Trophoblast cell (in vitro differentiated cells and primary cell): ENCODE data around the gene PSMB11.

Experiments used
- DNase-seq, 2 donors: peaks; one replicate each; pipeline ENCODE4 v3.0.0-alpha.2; 2016
- H2AFZ ChIP-seq: 2 replicates; pipeline ENCODE4 v1.6.1; 2013; ENCODE audit warnings: low read length, moderate library complexity, mild to moderate bottlenecking; ENCODE audit not compliant: insufficient read depth, poor library complexity
- H2AK5ac ChIP-seq: 2 replicates; pipeline ENCODE4 v1.6.1; 2013; ENCODE audit warnings: mild to moderate bottlenecking, low read length
- H2BK120ac ChIP-seq: 2 replicates; pipeline ENCODE4 v1.6.1; 2013; ENCODE audit warnings: low read length, mild to moderate bottlenecking, moderate library complexity; ENCODE audit not compliant: insufficient read depth, poor library complexity
- H2BK12ac ChIP-seq: 2 replicates; pipeline ENCODE4 v1.6.1; 2013; ENCODE audit warnings: mild to moderate bottlenecking, low read length, moderate library complexity
- H2BK5ac ChIP-seq: 2 replicates; pipeline ENCODE4 v1.6.1; 2013; ENCODE audit warnings: low read length, low read depth, moderate library complexity, mild to moderate bottlenecking; ENCODE audit not compliant: poor library complexity
- H3K14ac ChIP-seq: 2 replicates; pipeline ENCODE4 v1.6.1; 2013; ENCODE audit warnings: mild to moderate bottlenecking, low read length
- H3K18ac ChIP-seq: 2 replicates; pipeline ENCODE4 v1.6.1; 2013; ENCODE audit warnings: mild to moderate bottlenecking, low read length
- H3K23ac ChIP-seq: 2 replicates; pipeline ENCODE4 v1.6.1; 2013; ENCODE audit warnings: low read length
- H3K27ac ChIP-seq: 2 replicates; pipeline ENCODE4 v1.5.1; 2013; ENCODE audit warnings: low read depth, mild to moderate bottlenecking, inconsistent platforms, low read length, moderate library complexity
- H3K27me3 ChIP-seq: 2 replicates; pipeline ENCODE4 v1.6.1; 2013; ENCODE audit warnings: inconsistent platforms, mild to moderate bottlenecking, low read length, moderate library complexity; ENCODE audit not compliant: insufficient read depth
- H3K36me3 ChIP-seq, 2 experiments: 1 replicate in 1 of 2; 2 replicates in 1 of 2; pipeline ENCODE4 v1.6.1; 2013; ENCODE audit warnings: low read length in 2 of 2, mild to moderate bottlenecking in 2 of 2, moderate library complexity in 1 of 2; ENCODE audit not compliant: insufficient read depth in 2 of 2, control insufficient read depth in 1 of 2
- H3K4ac ChIP-seq: 2 replicates; pipeline ENCODE4 v1.6.1; 2013; ENCODE audit warnings: low read depth, mild to moderate bottlenecking, low read length, moderate library complexity
- H3K4me1 ChIP-seq, 2 experiments: 1 replicate in 1 of 2; 2 replicates in 1 of 2; pipeline ENCODE4 v1.6.1; 2013; ENCODE audit warnings: low read length in 2 of 2, mild to moderate bottlenecking in 2 of 2, moderate library complexity in 1 of 2; ENCODE audit not compliant: insufficient read depth in 2 of 2, control insufficient read depth in 1 of 2
- H3K4me2 ChIP-seq: 2 replicates; pipeline ENCODE4 v1.6.1; 2013; ENCODE audit warnings: inconsistent platforms, mild to moderate bottlenecking, low read length, moderate library complexity
- H3K4me3 ChIP-seq: 2 replicates; pipeline ENCODE4 v1.5.1; 2013; ENCODE audit warnings: mild to moderate bottlenecking, low read depth, low read length, inconsistent platforms
- H3K79me1 ChIP-seq: one replicate; pipeline ENCODE4 v1.6.1; 2013; ENCODE audit warnings: low read length
- H3K79me2 ChIP-seq: 2 replicates; pipeline ENCODE4 v1.6.1; 2013; ENCODE audit warnings: low read length, mild to moderate bottlenecking; ENCODE audit not compliant: control insufficient read depth, insufficient read depth, poor library complexity
- H3K9ac ChIP-seq: 2 replicates; pipeline ENCODE4 v1.6.1; 2013; ENCODE audit warnings: mild to moderate bottlenecking, low read length
- H3K9me3 ChIP-seq: 2 replicates; pipeline ENCODE4 v1.6.1; 2013; ENCODE audit warnings: low read depth, mild to moderate bottlenecking, control low read depth, inconsistent platforms, low read length; ENCODE audit not compliant: insufficient read depth
- H4K12ac ChIP-seq: 2 replicates; pipeline ENCODE4 v1.6.1; 2013; ENCODE audit warnings: low read depth, mild to moderate bottlenecking, low read length, moderate library complexity
- H4K8ac ChIP-seq: 2 replicates; pipeline ENCODE4 v1.6.1; 2013; ENCODE audit warnings: low read depth, mild to moderate bottlenecking, low read length, moderate library complexity
- H4K91ac ChIP-seq: one replicate; pipeline ENCODE4 v1.6.1; 2013; ENCODE audit warnings: low read depth, mild to moderate bottlenecking, low read length, moderate library complexity
- WGBS: extraction: QIAGEN DNeasy Blood & Tissue Kit; methylation state at CpG from one replicate; pipeline ENCODE4 v1.1.7; 2013; ENCODE audit warnings: missing lambda C conversion rate; ENCODE audit not compliant: insufficient read length, insufficient coverage; ENCODE audit errors: extremely low coverage; 5-methylcytosine and 5-hydroxymethylcytosine counted together

PSMB11 gene

DNA sequence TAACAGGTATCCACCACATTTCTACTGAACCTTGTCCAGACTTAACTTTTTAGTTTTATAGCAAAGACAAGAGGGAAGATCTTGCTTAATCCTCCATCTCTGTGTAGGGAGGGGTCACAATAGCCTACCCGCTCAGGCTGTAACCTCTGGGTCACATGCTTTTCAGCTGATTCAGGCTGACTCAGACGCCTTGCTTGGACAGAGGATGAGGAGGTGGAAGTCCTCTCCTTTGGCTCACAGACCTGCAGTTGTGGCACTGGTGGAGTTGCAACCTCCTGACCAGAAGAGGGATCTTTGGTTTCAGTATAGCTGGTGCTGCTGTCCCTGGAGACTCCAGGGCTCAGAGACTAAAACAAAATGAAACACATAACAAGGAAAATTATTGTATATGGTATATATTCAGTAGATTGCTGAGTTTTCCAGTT lies 36.7 kb downstream of the PSMB11 start:
- Histone ChIP-seq H2AFZ (no peak overlapping the region), H2BK12ac (no peak overlapping the region), H3K4me2 (no peak overlapping the region), H3K79me2 (no peaks in the 10 kb centered on the region), H3K4me3 (no peak overlapping the region), H4K91ac (no peak overlapping the region), H3K9me3 (no peaks in the 10 kb centered on the region), H3K4ac (no peak overlapping the region), H3K79me1 (peaks cover 8% of the 10 kb centered on the region), H3K18ac (no peak overlapping the region), H3K36me3 (peaks cover 21 to 46% of the 10 kb centered on the region in 2 experiments), H3K27me3 (no peaks in the 10 kb centered on the region), H2BK5ac (peak overlapping the region; percentile 18), H4K8ac (no peak overlapping the region), H3K27ac (peak overlapping the region; percentile 70), H3K9ac (no peak overlapping the region), H2AK5ac (no peak overlapping the region), H2BK120ac (no peak overlapping the region), H4K12ac (no peak overlapping the region), H3K4me1 (peaks cover 18% of the 10 kb centered on the region in 2 experiments), H3K14ac (no peak overlapping the region), H3K23ac (no peak overlapping the region)
- DNase-seq = peak; percentile 95 to 98
- WGBS = no CpG with 5 or more reads among the region's 2 CpGs

GRCh38 chr14:23079716-23080115 lies 37.7 kb downstream of the PSMB11 start:
- H3K9ac ChIP-seq = peak overlapping the region; percentile 43
- H2BK5ac ChIP-seq = peak overlapping the region; percentile 22
- H4K12ac ChIP-seq = no peak overlapping the region
- H3K14ac ChIP-seq = no peak overlapping the region
- H4K8ac ChIP-seq = no peak overlapping the region
- no peaks in the 10 kb centered on the region for H3K9me3 ChIP-seq
- H3K36me3 ChIP-seq = peaks cover 28 to 47% of the 10 kb centered on the region in 2 experiments
- H3K18ac ChIP-seq = no peak overlapping the region
- DNase-seq = peak in 1 of 2 donors; percentile 32
- H3K79me2 ChIP-seq = no peaks in the 10 kb centered on the region
- H2BK120ac ChIP-seq = no peak overlapping the region
- no peak overlapping the region for H2AK5ac ChIP-seq
- no CpG with 5 or more reads among the region's 2 CpGs for WGBS
- H3K4me3 ChIP-seq = no peak overlapping the region
- no peak overlapping the region for H3K23ac ChIP-seq
- H3K4me1 ChIP-seq = peaks cover 18% of the 10 kb centered on the region in 2 experiments
- H3K4ac ChIP-seq = no peak overlapping the region
- H3K4me2 ChIP-seq = no peak overlapping the region
- H3K79me1 ChIP-seq = peaks cover 8% of the 10 kb centered on the region
- no peak overlapping the region for H2BK12ac ChIP-seq
- no peak overlapping the region for H2AFZ ChIP-seq
- no peak overlapping the region for H4K91ac ChIP-seq
- no peaks in the 10 kb centered on the region for H3K27me3 ChIP-seq
- H3K27ac ChIP-seq = peak overlapping the region; percentile 70

GRCh38 chr14:23080474-23080873 lies 38.5 kb downstream of the PSMB11 start:
- DNase-seq = no peak
- no peak overlapping the region for H4K91ac ChIP-seq
- H2BK12ac ChIP-seq = no peak overlapping the region
- no peak overlapping the region for H3K4me2 ChIP-seq
- no peak overlapping the region for H3K14ac ChIP-seq
- H3K23ac ChIP-seq = no peak overlapping the region
- H3K18ac ChIP-seq = no peak overlapping the region
- H4K12ac ChIP-seq = no peak overlapping the region
- no peak overlapping the region for H3K4ac ChIP-seq
- H2AFZ ChIP-seq = no peak overlapping the region
- no peaks in the 10 kb centered on the region for H3K9me3 ChIP-seq
- H3K27me3 ChIP-seq = no peaks in the 10 kb centered on the region
- peaks cover 8% of the 10 kb centered on the region for H3K79me1 ChIP-seq
- H3K27ac ChIP-seq = no peak overlapping the region
- H2BK120ac ChIP-seq = no peak overlapping the region
- H4K8ac ChIP-seq = no peak overlapping the region
- H2BK5ac ChIP-seq = no peak overlapping the region
- H3K9ac ChIP-seq = no peak overlapping the region
- peaks cover 32 to 51% of the 10 kb centered on the region in 2 experiments for H3K36me3 ChIP-seq
- peaks cover 18% of the 10 kb centered on the region in 2 experiments for H3K4me1 ChIP-seq
- no peak overlapping the region for H3K4me3 ChIP-seq
- 100% methylated on average over 1 of the region's 1 CpG for WGBS
- H3K79me2 ChIP-seq = no peaks in the 10 kb centered on the region
- H2AK5ac ChIP-seq = no peak overlapping the region

- Histone ChIP-seq H2BK120ac (no peak overlapping the region), H3K9me3 (no peaks in the 10 kb centered on the region), H4K12ac (no peak overlapping the region), H2BK5ac (no peak overlapping the region), H3K27ac (no peak overlapping the region), H4K8ac (no peak overlapping the region), H3K4me1 (no peaks in the 10 kb centered on the region), H4K91ac (no peak overlapping the region), H3K18ac (no peak overlapping the region), H3K79me2 (no peaks in the 10 kb centered on the region), H3K14ac (no peak overlapping the region), H2AFZ (no peak overlapping the region), H3K4ac (no peak overlapping the region), H2AK5ac (no peak overlapping the region), H3K27me3 (no peaks in the 10 kb centered on the region), H2BK12ac (no peak overlapping the region), H3K4me2 (no peak overlapping the region), H3K4me3 (no peak overlapping the region), H3K36me3 (peaks cover 33 to 45% of the 10 kb centered on the region in 2 experiments), H3K23ac (no peak overlapping the region), H3K79me1 (no peaks in the 10 kb centered on the region), H3K9ac (no peak overlapping the region)
- no CpG with 5 or more reads among the region's 3 CpGs for WGBS
- no peak for DNase-seq
Observed at GRCh38 chr14:23085458-23085857, 43.4 kb downstream of the PSMB11 start.
